GM19099 (cell line): ENCODE data around the gene RBM17.

Experiments
- POLR2A ChIP-seq: IDR thresholded peaks from 3 replicates; pipeline ENCODE4 v1.6.1; 2011; ENCODE audit warnings: low read depth; ENCODE audit not compliant: insufficient read length; ENCODE audit errors: extremely low read depth

Gene RBM17

GRCh38 chr10:6130848-6131470, 42.1 kb downstream of the RBM17 start:
- TF ChIP-seq POLR2A: no peak

GRCh38 chr10:6133331-6134098, 44.7 kb downstream of the RBM17 start:
- TF ChIP-seq POLR2A: no peak

GRCh38 chr10:6134099-6134823, 45.4 kb downstream of the RBM17 start:
- TF ChIP-seq POLR2A: no peak

- TF ChIP-seq POLR2A: no peak
These were observed 46.2 kb downstream of the RBM17 start for GRCh38 chr10:6135039-6135438.

GRCh38 chr10:6135589-6136168, 46.8 kb downstream of the RBM17 start:
- TF ChIP-seq POLR2A: no peak

- TF ChIP-seq POLR2A: peak; percentile 24
These were observed 47.7 kb downstream of the RBM17 start for GRCh38 chr10:6136215-6137201.

- TF ChIP-seq POLR2A: no peak
These were observed 49.6 kb downstream of the RBM17 start for GRCh38 chr10:6138456-6138855.

GRCh38 chr10:6139470-6139869, 50.6 kb downstream of the RBM17 start:
- TF ChIP-seq POLR2A: no peak

GRCh38 chr10:6140141-6140841, 51.5 kb downstream of the RBM17 start:
- TF ChIP-seq POLR2A: no peak

GRCh38 chr10:6140965-6141295, 52.1 kb downstream of the RBM17 start:
- no peak for TF ChIP-seq POLR2A

GRCh38 chr10:6141296-6142151, 52.7 kb downstream of the RBM17 start:
- no peak for TF ChIP-seq POLR2A

- no peak for TF ChIP-seq POLR2A
These were observed 53.8 kb downstream of the RBM17 start for GRCh38 chr10:6142644-6143043.

- no peak for TF ChIP-seq POLR2A
These were observed 54.3 kb downstream of the RBM17 start for GRCh38 chr10:6143181-6143580.
